ENCODE results near the gene SLC38A2. TPM values are rescaled to one million over a fixed set of nuclear protein-coding genes. Genes with fewer than 3 reads are reported as not detected.

SLC38A2 gene
- total and polyA plus RNA-seq, 2 experiments from 2014 or later = 78.3 to 201 TPM

DNA sequence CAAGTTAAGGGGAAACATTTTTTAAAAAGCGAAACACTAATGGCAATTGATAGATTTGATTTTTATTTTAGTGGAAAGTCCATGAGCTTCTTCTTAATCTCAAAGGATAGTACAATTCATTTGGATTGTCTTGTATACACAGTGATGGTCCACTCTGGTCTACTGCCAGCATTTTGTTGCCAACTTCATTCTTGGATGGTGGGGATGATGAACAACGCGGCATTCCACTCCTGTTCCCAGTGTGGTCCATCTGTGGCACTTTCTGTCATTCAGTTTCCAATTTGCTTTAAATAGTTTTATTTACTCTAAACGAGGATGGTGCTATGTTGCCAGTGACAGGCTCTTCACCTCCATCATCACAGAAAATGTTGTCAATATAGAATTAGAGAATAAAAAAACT is 40.3 kb upstream of the SLC38A2 start:
- H3K27ac ChIP-seq = no peak overlapping the region
- no peaks in the 10 kb centered on the region for H3K36me3 ChIP-seq
- peaks cover 29% of the 10 kb centered on the region for H3K4me1 ChIP-seq (ENCODE audit: low read depth)
- no peaks in the 10 kb centered on the region for H3K9me3 ChIP-seq (ENCODE audit: low read depth)
- no peaks in the 10 kb centered on the region for H3K27me3 ChIP-seq
- no peak for DNase-seq (ENCODE audit: low read depth in 1 of 2, low spot score in 1 of 2)
- TF ChIP-seq, protein P1, sequence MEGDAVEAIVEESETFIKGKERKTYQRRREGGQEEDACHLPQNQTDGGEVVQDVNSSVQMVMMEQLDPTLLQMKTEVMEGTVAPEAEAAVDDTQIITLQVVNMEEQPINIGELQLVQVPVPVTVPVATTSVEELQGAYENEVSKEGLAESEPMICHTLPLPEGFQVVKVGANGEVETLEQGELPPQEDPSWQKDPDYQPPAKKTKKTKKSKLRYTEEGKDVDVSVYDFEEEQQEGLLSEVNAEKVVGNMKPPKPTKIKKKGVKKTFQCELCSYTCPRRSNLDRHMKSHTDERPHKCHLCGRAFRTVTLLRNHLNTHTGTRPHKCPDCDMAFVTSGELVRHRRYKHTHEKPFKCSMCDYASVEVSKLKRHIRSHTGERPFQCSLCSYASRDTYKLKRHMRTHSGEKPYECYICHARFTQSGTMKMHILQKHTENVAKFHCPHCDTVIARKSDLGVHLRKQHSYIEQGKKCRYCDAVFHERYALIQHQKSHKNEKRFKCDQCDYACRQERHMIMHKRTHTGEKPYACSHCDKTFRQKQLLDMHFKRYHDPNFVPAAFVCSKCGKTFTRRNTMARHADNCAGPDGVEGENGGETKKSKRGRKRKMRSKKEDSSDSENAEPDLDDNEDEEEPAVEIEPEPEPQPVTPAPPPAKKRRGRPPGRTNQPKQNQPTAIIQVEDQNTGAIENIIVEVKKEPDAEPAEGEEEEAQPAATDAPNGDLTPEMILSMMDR (IDR thresholded peaks at IDR 0.05; ENCODE audit: low read depth, low read length) = no peak
- no peak overlapping the region for H3K4me3 ChIP-seq

DNA sequence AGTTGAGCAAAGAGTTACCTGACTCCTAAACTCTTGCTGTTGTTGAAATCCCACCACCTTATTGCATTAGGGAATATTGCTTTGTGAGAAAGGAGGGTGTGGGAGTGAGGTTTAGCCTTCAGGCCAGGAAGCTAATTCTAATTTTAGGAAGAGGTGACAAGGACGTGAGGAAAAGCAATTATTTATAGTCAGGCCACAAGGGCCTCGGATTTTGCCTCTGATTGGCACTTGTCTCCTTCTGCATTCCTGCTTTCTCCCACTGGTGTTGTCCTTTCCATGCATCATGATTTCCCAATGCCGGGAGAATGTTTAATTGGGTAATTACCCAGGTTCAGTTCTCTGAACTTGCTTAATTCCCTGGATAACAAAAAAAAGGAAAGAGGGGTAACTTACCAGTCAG is 37.9 kb upstream of the SLC38A2 start:
- Histone ChIP-seq H3K4me3 (no peak overlapping the region), H3K4me1 (ENCODE audit: low read depth) (peaks cover 39% of the 10 kb centered on the region), H3K27ac (no peak overlapping the region), H3K36me3 (no peaks in the 10 kb centered on the region), H3K9me3 (ENCODE audit: low read depth) (no peaks in the 10 kb centered on the region), H3K27me3 (no peaks in the 10 kb centered on the region)
- TF ChIP-seq, protein P1 (IDR thresholded peaks at IDR 0.05; ENCODE audit: low read depth, low read length) = no peak
- DNase-seq (ENCODE audit: low read depth in 1 of 2, low spot score in 1 of 2) = no peak

DNA sequence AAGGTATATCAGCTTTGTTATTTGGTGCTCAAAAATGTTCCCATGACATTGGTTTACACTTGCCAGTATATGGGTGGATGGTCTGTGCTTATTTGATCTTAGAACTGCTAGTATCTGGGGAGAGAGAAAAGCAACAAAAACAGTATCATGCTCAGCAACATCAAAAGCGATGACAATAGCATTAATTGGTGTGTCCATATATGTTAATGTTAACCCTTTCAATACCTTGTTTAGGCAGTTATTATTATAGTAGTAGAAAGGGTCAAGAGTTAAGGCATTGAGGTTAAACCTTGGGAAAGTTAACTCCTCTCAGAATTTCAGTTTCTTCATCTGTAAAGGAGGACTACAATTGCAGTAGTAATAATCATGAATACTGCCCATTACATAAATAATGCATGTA is 37.4 kb upstream of the SLC38A2 start:
- H3K4me1 ChIP-seq (ENCODE audit: low read depth) = peaks cover 39% of the 10 kb centered on the region
- no peak for DNase-seq (ENCODE audit: low read depth in 1 of 2, low spot score in 1 of 2)

DNA sequence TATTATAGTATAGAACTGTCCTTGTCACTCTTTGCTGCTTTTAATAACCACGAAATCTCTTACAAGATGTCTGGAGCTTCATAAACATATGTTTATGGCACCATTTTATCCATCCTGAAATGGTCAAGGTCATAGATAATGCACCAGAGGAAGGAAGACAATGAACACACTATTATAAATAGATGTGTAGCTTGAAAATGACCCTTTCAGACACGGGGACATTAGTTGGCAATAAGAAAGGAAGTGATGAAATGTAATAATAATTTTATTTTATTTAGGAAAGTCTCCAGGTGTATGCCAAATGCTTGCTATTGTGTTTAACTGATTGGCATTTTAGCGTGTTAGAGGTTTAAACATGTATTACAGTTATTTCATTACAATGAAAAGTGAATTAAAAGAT is 36.8 kb upstream of the SLC38A2 start:
- TF ChIP-seq, protein P1 (IDR thresholded peaks at IDR 0.05; ENCODE audit: low read depth, low read length) = no peak
- Histone ChIP-seq H3K4me3 (no peak overlapping the region), H3K27ac (no peak overlapping the region), H3K27me3 (no peaks in the 10 kb centered on the region), H3K9me3 (ENCODE audit: low read depth) (no peaks in the 10 kb centered on the region), H3K36me3 (no peaks in the 10 kb centered on the region), H3K4me1 (ENCODE audit: low read depth) (peaks cover 39% of the 10 kb centered on the region)
- DNase-seq (ENCODE audit: low read depth in 1 of 2, low spot score in 1 of 2) = no peak

More for the DNA sequence above, 37.4 kb upstream of the SLC38A2 start:
- Histone ChIP-seq H3K4me3 (no peak overlapping the region), H3K9me3 (ENCODE audit: low read depth) (no peaks in the 10 kb centered on the region), H3K36me3 (no peaks in the 10 kb centered on the region), H3K27ac (no peak overlapping the region), H3K27me3 (no peaks in the 10 kb centered on the region)
- TF ChIP-seq, protein P1 (IDR thresholded peaks at IDR 0.05; ENCODE audit: low read depth, low read length) = no peak

DNA sequence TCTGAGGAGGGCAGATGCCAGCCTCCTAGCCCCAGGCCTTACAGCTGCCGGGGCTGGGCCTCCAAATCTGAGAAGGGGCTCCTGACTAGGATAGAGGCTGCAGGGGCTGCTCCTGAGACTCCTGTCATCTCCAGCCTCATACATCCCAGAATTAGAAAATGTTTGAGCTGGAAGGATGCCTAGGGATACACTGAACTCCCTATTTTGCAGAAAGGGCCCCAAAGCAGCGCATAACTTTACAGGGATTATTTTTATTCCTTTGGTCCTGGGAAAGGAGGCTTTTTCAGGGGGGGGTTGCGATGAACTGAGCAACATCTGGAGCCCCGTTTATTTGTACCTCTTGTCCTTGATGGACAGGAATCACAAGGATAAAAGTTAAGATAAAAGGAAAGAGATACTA is 35.9 kb upstream of the SLC38A2 start:
- Histone ChIP-seq H3K4me3 (no peak overlapping the region), H3K4me1 (ENCODE audit: low read depth) (peaks cover 39% of the 10 kb centered on the region), H3K36me3 (no peaks in the 10 kb centered on the region), H3K9me3 (ENCODE audit: low read depth) (no peaks in the 10 kb centered on the region), H3K27me3 (no peaks in the 10 kb centered on the region), H3K27ac (peak overlapping the region; percentile 19)
- TF ChIP-seq, protein P1 (IDR thresholded peaks at IDR 0.05; ENCODE audit: low read depth, low read length) = no peak
- DNase-seq (ENCODE audit: low read depth in 1 of 2, low spot score in 1 of 2) = no peak

DNA sequence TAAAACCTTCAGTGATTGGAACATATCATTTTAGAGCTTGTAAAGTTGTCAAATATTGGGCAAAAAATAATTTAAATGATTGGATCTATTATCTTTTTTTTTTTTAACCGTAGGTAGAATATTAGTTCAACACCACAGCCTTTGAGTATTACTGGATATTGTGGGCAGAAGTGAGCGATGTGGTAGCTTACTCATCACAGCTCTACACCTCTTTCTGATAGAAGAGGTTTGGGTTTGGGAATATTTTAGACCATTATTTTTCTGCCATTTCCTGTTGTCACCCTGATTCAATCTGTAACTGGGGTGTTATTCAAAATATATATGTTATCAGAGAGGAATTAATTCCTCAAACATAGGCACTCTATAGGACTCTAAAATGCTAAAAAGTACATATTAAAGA is 34.8 kb upstream of the SLC38A2 start:
- Histone ChIP-seq H3K27me3 (no peaks in the 10 kb centered on the region), H3K4me1 (ENCODE audit: low read depth) (peaks cover 41% of the 10 kb centered on the region), H3K9me3 (ENCODE audit: low read depth) (no peaks in the 10 kb centered on the region), H3K36me3 (no peaks in the 10 kb centered on the region), H3K27ac (peak overlapping the region; percentile 19), H3K4me3 (no peak overlapping the region)
- TF ChIP-seq, protein P1 (IDR thresholded peaks at IDR 0.05; ENCODE audit: low read depth, low read length) = no peak
- no peak for DNase-seq (ENCODE audit: low read depth in 1 of 2, low spot score in 1 of 2)

All from cardiac muscle cell (in vitro differentiated cells and primary cell).